ENCODE data around the gene GPR141.

Gene GPR141, protein sequence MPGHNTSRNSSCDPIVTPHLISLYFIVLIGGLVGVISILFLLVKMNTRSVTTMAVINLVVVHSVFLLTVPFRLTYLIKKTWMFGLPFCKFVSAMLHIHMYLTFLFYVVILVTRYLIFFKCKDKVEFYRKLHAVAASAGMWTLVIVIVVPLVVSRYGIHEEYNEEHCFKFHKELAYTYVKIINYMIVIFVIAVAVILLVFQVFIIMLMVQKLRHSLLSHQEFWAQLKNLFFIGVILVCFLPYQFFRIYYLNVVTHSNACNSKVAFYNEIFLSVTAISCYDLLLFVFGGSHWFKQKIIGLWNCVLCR

DNA sequence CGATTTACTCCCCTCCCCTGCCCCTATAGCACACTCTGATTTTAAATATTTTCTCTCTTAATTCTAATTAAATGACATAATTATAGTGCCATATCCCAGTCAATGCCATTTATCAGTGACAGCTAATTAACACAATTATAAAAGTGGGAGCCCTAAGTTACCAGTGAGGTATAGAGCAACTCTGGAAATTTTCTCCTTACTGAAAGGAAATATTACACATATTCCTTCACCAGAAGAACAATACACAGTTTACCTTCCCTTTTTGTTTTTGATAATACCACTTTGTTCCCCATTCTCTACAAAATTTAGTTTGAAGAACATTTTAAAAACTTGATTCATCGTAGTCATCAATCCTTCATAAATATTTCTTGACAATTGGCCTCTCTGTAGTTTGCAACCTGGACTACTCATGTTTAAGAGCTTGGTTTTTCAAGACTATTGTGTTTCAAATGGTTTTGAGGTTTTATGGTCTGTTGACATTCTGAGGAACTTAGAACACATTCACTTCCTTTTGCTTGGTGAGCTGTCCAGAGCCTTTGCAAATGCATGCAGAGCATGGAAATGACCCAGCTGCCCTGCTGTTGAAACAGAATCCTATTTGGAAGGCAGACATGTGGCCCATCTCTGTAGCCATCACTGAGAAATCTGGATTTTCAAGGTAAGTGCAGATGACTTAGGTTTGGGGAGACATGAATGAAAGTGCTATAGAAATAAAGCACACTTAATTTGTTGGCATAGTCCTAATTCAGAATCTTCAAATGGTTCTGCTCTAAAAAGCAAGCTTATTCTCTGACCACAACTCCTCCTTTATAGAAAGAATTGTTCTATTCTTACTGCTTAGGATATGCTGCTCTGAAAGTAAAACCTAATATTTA lies at the start of gene GPR141:
Gene GPR141, plus strand, starts transcription at position 521 of the 875 bp plus-strand sequence. CDS start 56,628 bp downstream, outside the sequence.
- peak; percentile 15 for DNase-seq (ENCODE audit: low spot score)

DNA sequence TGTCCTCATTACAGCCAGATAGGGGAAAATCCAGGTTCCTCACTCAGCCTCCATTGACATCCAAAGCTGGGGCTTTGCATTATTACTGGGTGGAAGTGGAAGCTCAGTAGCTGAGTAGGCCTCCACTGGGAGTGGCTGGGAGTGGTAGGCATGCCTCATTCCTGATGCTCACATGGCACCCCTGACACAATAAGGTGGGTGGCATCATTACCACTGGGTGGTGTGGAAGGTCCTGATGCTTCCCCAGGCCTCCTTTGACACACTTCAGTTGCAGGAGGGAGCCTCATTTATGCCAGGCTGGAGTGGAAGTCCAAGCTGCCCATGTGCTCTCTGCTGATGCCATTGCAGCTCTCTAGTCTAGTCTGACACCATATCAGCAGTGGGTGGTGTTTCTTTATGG lies 48.2 kb upstream of the GPR141 start:
- DNase-seq (ENCODE audit: low spot score): no peak

GRCh38 chr7:37642028-37642540 lies 41.5 kb upstream of the GPR141 start:
- DNase-seq (ENCODE audit: low spot score): no peak

GRCh38 chr7:37643876-37644275 lies 39.7 kb upstream of the GPR141 start:
- DNase-seq (ENCODE audit: low spot score): no peak

DNA sequence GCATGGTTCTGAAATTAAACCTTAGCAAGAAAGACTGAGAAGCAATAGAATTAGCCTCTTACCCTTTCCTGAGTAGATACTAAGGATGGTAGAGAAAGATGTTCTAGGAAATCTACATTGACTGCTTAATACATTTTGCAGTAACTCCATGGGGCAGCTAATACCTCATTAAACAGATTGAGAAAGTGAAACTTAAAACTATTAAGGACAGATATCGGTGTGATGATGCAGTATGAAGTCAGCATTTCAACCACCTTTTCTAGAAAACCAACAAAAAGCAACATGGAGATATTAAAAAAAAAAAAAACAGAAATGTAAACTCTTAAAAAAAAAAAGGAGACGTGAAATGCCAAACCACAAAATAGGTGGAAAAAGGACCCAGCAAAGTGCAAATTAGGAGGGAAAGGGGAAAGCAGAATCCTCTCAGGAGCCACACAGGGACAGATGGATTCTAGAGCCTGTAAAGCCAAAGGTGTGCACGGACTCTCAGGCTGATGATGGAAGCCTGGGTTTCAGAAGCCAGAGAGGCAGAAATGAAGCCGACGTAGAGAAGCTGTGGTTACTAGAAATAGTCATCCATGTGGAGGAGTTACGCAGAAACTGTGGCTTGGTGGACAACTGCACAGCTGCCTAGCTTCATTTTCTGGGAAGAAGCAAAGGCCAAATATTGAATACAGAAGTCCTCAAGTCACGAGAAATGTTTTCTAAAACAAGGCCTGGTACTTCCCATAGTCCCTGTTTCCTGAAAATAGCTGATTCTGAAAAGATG lies 38.1 kb upstream of the GPR141 start:
- no peak for DNase-seq (ENCODE audit: low spot score)

DNA sequence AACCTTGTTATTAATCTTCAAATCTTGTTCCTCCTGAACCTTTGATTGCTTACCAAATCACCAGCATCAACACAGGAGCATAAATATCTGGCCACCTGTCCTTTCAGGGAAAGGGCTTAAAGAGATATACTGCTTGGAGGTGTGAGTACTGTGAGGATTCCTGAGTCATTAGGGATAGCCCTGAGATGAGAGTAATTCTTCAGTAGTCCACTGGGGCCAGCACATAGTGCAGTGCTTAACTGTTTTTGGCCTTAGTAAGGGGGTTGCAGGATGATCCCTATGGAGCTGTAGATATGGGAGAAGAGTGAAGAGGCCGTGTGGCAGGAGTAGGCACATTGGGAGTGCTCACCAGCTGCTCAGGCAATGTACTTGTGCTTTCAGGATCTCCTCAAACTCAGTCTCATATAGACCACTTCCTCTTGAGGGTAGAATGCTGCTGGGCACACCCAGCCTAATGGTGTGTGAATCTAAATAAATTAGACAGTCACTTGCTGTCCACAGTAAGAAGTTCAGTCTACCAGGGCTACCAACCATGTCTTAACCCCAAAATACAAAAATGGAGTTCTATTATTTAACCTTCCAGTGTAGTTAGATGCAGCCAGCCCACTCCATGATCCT lies 26.5 kb upstream of the GPR141 start:
- DNase-seq (ENCODE audit: low spot score): no peak

DNA sequence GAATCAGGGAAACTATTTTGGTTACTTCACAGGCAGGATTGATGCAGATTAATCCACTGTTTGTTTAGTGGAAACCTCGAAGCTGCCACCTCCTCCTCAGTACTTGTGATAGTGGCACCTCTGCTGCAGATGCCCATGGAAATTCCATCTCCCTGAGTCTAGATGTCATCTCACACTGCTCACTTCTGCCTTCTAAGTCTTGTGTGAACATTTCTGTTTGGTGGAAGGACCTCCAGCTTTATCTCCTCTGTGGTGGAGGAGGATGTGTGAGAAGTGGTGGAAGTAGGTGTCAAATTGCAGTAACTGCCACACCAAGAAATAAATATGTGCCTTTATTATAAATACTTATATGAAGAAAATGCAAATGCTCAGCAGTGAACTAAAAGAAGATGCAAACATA lies 25.8 kb upstream of the GPR141 start:
- no peak for DNase-seq (ENCODE audit: low spot score)

DNA sequence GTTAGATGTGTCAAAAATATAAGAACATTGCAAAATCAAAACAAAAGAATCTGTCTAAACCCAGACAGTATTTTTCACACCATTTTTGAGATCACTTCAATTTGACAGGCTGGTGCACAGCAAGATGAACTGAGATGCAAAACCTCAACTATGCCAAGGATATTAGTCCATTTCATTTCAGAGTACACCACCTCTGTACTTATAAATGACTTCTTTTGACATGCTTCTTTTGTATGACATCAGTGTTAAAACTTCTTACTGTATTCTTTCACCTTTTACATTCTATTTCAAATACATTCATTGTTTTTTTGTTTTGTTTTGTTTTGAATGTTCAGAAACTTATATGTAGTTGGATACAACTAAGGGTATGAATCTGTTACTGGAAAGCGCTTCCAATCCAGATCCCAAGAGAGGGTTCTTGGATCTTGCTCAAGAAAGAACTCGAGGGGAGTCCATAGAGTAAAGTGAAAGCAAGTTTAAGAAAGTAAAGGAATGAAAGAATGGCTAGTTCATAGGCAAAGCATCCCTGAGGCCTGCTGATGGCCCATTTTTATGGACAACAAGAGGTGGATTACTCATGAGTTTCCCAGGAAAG lies 23.5 kb upstream of the GPR141 start:
- DNase-seq (ENCODE audit: low spot score): no peak

DNA sequence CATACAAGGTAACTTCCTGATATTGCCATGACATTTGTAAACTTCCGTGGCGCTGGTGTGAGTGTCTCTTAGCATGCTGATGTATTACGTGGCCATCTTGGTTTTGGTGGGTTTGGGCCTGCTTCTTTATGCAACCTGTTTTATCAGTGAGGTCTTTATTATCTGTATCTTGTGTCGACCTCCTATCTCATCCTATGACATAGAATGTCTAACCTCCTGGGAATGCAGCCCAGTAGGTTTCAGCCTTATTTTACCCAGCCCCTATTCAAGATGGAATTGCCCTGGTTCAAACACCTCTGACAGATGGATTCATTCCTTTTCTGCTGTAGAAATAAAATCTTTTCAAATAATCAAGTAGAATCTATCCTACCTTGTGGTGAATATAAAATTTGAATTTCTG lies 23.0 kb upstream of the GPR141 start:
- DNase-seq (ENCODE audit: low spot score): no peak

DNA sequence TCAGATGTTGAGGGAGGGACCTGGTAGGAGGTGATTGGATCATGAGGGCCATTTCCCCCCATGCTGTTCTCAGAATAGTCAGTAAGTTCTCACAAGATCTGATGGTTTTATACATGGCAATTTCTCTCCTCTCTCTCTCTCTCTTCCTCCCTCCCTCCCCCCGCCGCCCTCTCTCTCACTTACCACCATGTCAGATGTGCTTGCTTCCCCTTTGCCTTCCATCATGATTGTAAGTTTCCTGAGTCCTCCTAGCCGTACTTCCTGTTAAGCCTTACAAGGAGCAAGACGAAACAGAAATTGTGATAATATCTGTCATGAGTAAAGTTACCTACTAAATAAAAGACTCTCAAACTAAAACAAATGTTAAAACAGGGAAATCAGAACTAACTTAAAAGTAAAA lies 19.9 kb upstream of the GPR141 start:
- no peak for DNase-seq (ENCODE audit: low spot score)

DNA sequence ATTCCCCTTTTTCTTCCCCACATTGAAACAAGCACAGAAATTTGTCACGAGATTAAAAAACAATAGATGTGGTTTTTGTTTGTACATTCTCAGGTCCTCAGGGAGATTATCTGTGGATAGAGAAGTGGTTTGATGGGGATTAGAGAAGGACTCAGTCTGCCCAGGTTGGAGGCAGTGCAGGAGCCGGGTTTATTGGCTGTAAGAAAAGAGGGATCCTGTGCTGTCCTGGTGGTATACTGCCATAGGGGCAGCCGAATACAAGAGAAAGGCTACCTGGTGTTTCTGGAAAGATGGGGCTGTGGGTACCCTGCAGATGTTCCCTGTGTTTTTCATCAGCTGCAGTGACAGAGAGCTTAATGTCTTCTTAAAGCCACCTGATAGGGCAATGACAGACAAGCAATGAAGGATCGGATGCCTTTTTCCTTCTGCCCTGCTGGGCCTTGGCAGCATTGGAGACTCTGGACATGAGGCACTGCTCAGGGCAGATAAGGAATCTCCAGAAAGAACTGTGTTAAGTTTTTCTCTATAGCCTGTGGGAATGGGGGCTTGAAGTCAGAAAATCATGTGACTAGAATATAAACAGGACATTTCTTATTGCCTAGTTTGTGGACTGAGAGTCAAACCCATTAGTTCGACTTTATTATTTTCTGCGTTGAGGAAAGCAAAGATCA lies 18.1 kb upstream of the GPR141 start:
- DNase-seq (ENCODE audit: low spot score): no peak

GRCh38 chr7:37666026-37666799 lies 17.4 kb upstream of the GPR141 start:
- DNase-seq (ENCODE audit: low spot score): no peak

- DNase-seq (ENCODE audit: low spot score): no peak
These were observed 13.7 kb upstream of the GPR141 start for GRCh38 chr7:37669818-37670217.

DNA sequence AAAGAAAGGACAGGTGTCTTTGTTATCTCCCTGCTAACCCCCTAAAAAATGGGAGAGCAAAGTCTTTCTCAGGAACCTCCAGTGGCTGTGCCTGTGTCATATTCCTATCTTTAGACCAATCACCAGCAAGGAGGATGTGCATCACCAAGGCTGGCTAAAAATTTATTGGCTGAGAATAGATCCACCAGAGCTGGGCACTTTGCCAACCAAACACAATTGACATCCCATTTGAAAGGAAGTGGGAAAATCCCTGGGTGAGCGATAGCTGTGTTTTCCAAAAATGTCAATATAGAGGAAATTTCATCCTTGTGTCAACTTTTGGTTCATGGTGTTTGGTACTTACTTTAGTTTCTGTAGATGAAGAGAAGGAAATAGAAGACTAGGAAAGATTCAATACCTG lies 13.1 kb upstream of the GPR141 start:
- no peak for DNase-seq (ENCODE audit: low spot score)

DNA sequence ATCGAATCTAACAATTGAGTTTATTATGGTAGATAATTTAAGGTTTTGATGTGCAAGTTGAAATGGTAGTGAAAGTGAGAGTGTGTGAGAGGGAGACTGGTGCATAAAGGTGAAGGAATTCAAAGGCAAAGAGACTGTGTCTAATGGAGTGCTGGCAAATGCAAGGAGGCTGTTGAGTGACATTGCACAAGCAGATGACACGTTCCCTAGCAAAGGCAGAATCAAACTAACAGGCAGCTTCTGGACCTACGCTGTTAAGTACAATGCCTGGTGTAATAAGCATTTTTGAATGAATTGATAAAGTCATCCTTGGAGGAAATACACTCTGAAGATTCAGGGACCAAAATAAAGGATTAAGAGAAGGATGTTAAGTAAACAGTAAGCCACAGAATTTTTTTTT lies 11.7 kb upstream of the GPR141 start:
- DNase-seq (ENCODE audit: low spot score): no peak

DNA sequence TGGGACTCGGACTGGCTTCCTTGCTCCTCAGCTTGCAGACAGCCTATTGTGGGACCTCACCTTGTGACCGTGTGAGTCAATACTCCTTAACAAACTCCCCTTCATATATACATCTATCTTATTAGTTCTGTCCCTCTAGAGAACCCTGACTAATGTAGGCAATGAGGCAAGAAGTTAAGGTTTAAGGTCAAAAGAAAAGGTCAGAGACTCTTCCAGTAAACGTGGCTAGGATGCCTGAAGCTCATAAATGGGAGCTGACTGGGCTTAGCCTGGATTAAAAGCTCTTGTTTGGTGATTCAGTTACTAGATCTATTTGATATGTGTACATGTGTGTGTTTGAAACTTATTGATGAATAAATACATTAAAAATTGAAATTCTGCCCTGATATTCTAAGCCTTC lies 10.6 kb upstream of the GPR141 start:
- no peak for DNase-seq (ENCODE audit: low spot score)

- DNase-seq (ENCODE audit: low spot score): no peak
These were observed 10.0 kb upstream of the GPR141 start for GRCh38 chr7:37673523-37673922.

DNA sequence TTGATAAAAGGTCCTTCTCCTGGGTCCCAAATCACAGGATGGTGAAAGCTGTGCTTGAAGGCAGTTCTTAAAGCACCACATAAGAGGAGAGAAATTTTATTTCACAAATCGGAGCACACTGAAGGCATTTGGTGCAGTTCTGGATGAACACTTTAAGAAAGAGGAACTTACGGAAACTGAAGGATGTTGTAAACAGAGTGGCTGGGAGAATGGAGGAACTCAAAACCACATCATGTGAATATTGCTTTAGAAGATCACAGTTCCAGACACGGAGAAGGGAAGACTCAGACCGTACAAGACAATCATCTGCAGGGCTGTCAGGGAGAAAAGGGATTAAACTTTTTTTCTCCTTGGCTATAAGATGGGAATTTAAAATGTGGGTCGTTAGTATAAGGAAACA lies 9.0 kb upstream of the GPR141 start:
- DNase-seq (ENCODE audit: low spot score): no peak

- DNase-seq (ENCODE audit: low spot score): no peak
These were observed 7.8 kb upstream of the GPR141 start for GRCh38 chr7:37675749-37676148.

DNA sequence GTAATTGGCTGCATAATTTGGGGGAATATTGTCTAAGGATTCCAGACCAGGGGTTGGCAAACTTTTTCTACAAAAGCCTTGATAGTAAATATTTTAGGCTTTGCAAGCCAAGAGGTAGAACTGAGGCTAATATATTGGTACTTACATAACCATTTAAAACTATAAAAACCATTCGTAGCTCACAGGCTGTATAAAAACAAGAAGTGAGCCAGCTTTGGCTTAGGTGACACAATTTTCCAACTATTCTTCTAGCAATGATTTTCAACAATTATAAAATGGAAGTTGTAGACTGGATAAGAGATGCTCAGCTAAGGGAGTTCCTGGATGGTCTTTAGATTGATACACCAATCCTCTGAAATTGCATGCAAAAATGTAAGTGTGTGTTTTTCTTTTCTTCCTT lies 1.4 kb downstream of the GPR141 start:
- no peak for DNase-seq (ENCODE audit: low spot score)
